Endothelial cell of umbilical vein (primary cell): ENCODE measurements around the gene FLT3LG. TPM values are rescaled to one million over a fixed set of nuclear protein-coding genes. Genes with fewer than 3 reads are reported as not detected.

Experiments
- BruUV-seq: library from RNA; stranded (reverse); fragments of 400-500 nt; replicated peaks from 2 replicates; lab custom pipeline; 2021; lab: Mats Ljungman, UMichigan
- CTCF ChIA-PET: fragments of 300-600, 350-600 bp; sonication (Branson Sonifier 250); formaldehyde crosslinking; loops from one replicate; lab custom pipeline; 2021; ENCODE audit warnings: antibody characterized with exemption, inconsistent platforms; lab: Charles Lee
- POLR2A ChIA-PET: fragments of 300-600, 350-600 bp; sonication (Branson Sonifier 250); formaldehyde crosslinking; loops from one replicate; lab custom pipeline; 2021; ENCODE audit warnings: antibody characterized with exemption, inconsistent platforms; lab: Charles Lee
- DNase-seq: peaks from one replicate; pipeline ENCODE4 v3.0.0-alpha.2; 2011; ENCODE audit warnings: low read depth, low spot score
- FAIRE-seq: peaks from 2 replicates; lab custom pipeline; 2011; peaks lifted over from hg19 to GRCh38; lab: Jason Lieb, UNC
- H2AFZ ChIP-seq: 2 replicates; pipeline ENCODE4 v1.6.0; 2012; ENCODE audit warnings: low read depth, low read length, control low read depth, inconsistent platforms
- H3K27ac ChIP-seq: 2 replicates; pipeline ENCODE4 v1.5.1; 2011; ENCODE audit warnings: low read depth, mild to moderate bottlenecking, control low read depth, low read length, moderate library complexity; ENCODE audit not compliant: insufficient read depth
- H3K27me3 ChIP-seq, 2 experiments: 2 replicates each; pipeline versions ENCODE4 v1.6.0 to v1.6.1; 2011; ENCODE audit warnings: low read length in 2 of 2, mixed read lengths in 1 of 2; ENCODE audit not compliant: control insufficient read depth in 2 of 2, insufficient read depth in 2 of 2
- H3K36me3 ChIP-seq, 2 experiments: 2 replicates in 1 of 2; 3 replicates in 1 of 2; pipeline ENCODE4 v1.5.1; 2011; ENCODE audit warnings: low read length in 2 of 2, mild to moderate bottlenecking in 1 of 2, moderate library complexity in 1 of 2; ENCODE audit not compliant: control insufficient read depth in 2 of 2, insufficient read depth in 2 of 2; ENCODE audit errors: extremely low read depth in 1 of 2
- H3K4me1 ChIP-seq: 3 replicates; pipeline ENCODE4 v1.5.1; 2011; ENCODE audit warnings: mild to moderate bottlenecking, low read length; ENCODE audit not compliant: control insufficient read depth, insufficient read depth; ENCODE audit errors: extremely low read depth
- H3K4me2 ChIP-seq: 2 replicates; pipeline ENCODE4 v1.6.1; 2011; ENCODE audit warnings: low read length, control low read depth, mixed read lengths; ENCODE audit not compliant: insufficient read depth
- H3K4me3 ChIP-seq, 3 experiments: fragments of 200-600 bp in 1 of 3; sonication (generic), shearing (Covaris generic) in 1 of 3; replicated peaks in 1 of 3; 2 replicates each; pipeline ENCODE4 v1.5.1; 2011 to 2016; ENCODE audit warnings: control low read depth in 3 of 3, low read length in 3 of 3, mild to moderate bottlenecking in 2 of 3, inconsistent platforms in 1 of 3, low read depth in 1 of 3, moderate library complexity in 1 of 3; ENCODE audit not compliant: insufficient read depth in 1 of 3
- H3K79me2 ChIP-seq: 2 replicates; pipeline ENCODE4 v1.6.0; 2012; ENCODE audit warnings: low read length, inconsistent platforms; ENCODE audit not compliant: control insufficient read depth, insufficient read depth
- H3K9ac ChIP-seq: replicated peaks from 2 replicates; pipeline ENCODE3; 2011; ENCODE audit warnings: low read length, control low read depth; ENCODE audit not compliant: insufficient read depth; ENCODE audit errors: extremely low read depth
- H3K9me1 ChIP-seq: replicated peaks from 3 replicates; pipeline ENCODE4 v1.6.0; 2011; ENCODE audit warnings: mild to moderate bottlenecking, low read length; ENCODE audit not compliant: control insufficient read depth, insufficient read depth; ENCODE audit errors: extremely low read depth
- H3K9me3 ChIP-seq: replicated peaks from 2 replicates; pipeline ENCODE4 v1.5.1; 2012; ENCODE audit warnings: low read length, inconsistent platforms; ENCODE audit not compliant: control insufficient read depth, insufficient read depth
- H4K20me1 ChIP-seq: replicated peaks from 2 replicates; pipeline ENCODE3; 2011; ENCODE audit warnings: mild to moderate bottlenecking, low read length; ENCODE audit not compliant: control insufficient read depth, insufficient read depth; ENCODE audit errors: extremely low read depth
- EZH2 ChIP-seq: IDR thresholded peaks from 2 replicates; pipeline ENCODE4 v1.6.1; 2012; ENCODE audit warnings: borderline replicate concordance, low read depth, mild to moderate bottlenecking, moderate library complexity, low read length, inconsistent platforms; ENCODE audit not compliant: severe bottlenecking
- FOS ChIP-seq: IDR thresholded peaks from 2 replicates; pipeline ENCODE4 v1.6.1; 2011; ENCODE audit warnings: mild to moderate bottlenecking, low read length, moderate library complexity, borderline replicate concordance; ENCODE audit not compliant: insufficient read depth
- GATA2 ChIP-seq: IDR thresholded peaks from 2 replicates; pipeline ENCODE4 v1.7.0; 2011; ENCODE audit warnings: low read depth, mild to moderate bottlenecking, moderate library complexity, mixed read lengths, low read length; ENCODE audit not compliant: insufficient read length, insufficient read depth
- JUN ChIP-seq: IDR thresholded peaks from 2 replicates; pipeline ENCODE4 v1.6.1; 2011; ENCODE audit warnings: borderline replicate concordance, low read depth; ENCODE audit not compliant: insufficient read length, insufficient read depth
- MYC ChIP-seq: IDR thresholded peaks from one replicate; pipeline ENCODE4 v1.6.1; 2011; ENCODE audit warnings: mild to moderate bottlenecking, low read depth, low read length
- POLR2A ChIP-seq: IDR thresholded peaks from 2 replicates; pipeline ENCODE4 v1.6.1; 2012; ENCODE audit warnings: low read depth, mild to moderate bottlenecking, control low read depth, low read length
- POLR2AphosphoS5 ChIP-seq: IDR thresholded peaks from 2 replicates; pipeline ENCODE4 v1.6.1; 2012; ENCODE audit warnings: low read depth, mild to moderate bottlenecking, control low read depth, low read length, moderate library complexity; ENCODE audit not compliant: insufficient read depth
- dilution Hi-C: fragments of 300-500 bp; cut with MboI; formaldehyde crosslinking; loops from one replicate; pipeline ENCODE4 v1.15.0; 2019; ENCODE audit warnings: low sequenced_read_pairs; ENCODE audit not compliant: extremely low pct_ligation_motif_present
- intact Hi-C: fragments of 100-400 bp; cut with micrococcal nuclease; formaldehyde crosslinking; loops from one replicate; pipeline ENCODE4 v1.10.0; 2022
- polyA plus RNA-seq, 4 experiments: library from polyadenylated mRNA; depleted of rRNA in 3 of 4; stranded (reverse) in 3 of 4; unstranded in 1 of 4; fragments of >200 nt; gene quantifications; 2 replicates each; pipeline versions ENCODE4 v1.2.1 to v1.2.3, GENCODE V29; 2011 to 2012; ENCODE audit warnings: missing spikeins in 1 of 4
- total RNA-seq: library from RNA; stranded (reverse); gene quantifications from 2 replicates; pipeline ENCODE4 v1.2.3, GENCODE V29; 2021
- TF ChIP-seq, protein P1 (sequence below): IDR thresholded peaks from 2 replicates; pipeline ENCODE4 v1.6.1; 2011; ENCODE audit not compliant: insufficient read depth, insufficient read length
- TF ChIP-seq, protein P2 (sequence below), 2 donors: IDR thresholded peaks; 1 replicate in 1 of 2; 2 replicates in 1 of 2; pipeline ENCODE4 v1.5.1; 2011; ENCODE audit warnings: low read length in 2 of 2, mild to moderate bottlenecking in 2 of 2, moderate library complexity in 2 of 2, control low read depth in 1 of 2, inconsistent platforms in 1 of 2, low read depth in 1 of 2; ENCODE audit not compliant: insufficient read depth in 1 of 2; ENCODE audit errors: extremely low read depth in 1 of 2

The FLT3LG gene
- total and polyA plus RNA-seq, 2 donors (not counting 3 experiments of a cell fraction or from before 2014, with no cell fraction given), result 5.0 to 5.7 TPM

DNA sequence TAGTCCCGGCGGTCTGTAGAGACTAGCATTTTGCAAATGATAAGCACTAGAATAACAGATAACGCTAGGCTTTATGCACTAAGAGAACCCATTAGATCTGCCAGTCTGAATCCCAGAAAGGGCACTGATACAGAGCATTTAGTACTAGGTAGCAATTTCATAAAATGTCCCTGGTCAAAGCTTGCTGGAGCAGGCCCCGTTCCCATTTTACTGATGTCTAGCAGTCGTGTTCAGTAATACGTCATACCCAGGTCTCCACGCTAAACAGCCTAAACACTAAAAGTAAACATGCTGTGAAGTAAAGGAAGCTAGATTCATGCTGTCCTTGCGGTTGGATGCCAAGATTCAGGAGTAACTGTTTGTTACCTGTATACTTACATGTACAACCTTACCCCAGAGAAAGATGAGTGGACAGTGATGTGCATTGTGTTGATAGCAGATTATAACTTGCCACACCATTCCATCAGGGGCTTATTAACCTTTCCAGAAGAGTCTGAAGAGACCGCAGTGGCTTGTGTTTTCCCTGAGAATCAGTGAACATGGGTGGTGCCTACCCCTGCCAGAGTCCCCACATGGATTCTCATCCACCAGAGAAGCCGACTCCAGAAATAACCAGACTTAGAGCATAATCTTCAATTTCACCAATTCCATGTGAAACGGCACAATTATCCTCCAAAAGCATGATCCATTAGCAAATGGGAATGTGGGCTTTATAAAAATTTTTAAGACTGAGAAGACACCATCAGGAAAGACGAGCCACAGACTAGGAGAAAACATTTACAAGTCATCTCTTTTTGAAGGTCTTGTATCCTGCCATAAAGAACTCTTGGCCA lies 18.8 kb downstream of the FLT3LG start:
- TF ChIP-seq POLR2A, result peak; percentile 92
- TF ChIP-seq, protein P1, sequence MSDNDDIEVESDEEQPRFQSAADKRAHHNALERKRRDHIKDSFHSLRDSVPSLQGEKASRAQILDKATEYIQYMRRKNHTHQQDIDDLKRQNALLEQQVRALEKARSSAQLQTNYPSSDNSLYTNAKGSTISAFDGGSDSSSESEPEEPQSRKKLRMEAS, result no peak
- TF ChIP-seq EZH2, result no peak
- no peak for TF ChIP-seq MYC
- TF ChIP-seq POLR2AphosphoS5, result peak; percentile 74
- no peak for TF ChIP-seq FOS
- TF ChIP-seq, protein P2, sequence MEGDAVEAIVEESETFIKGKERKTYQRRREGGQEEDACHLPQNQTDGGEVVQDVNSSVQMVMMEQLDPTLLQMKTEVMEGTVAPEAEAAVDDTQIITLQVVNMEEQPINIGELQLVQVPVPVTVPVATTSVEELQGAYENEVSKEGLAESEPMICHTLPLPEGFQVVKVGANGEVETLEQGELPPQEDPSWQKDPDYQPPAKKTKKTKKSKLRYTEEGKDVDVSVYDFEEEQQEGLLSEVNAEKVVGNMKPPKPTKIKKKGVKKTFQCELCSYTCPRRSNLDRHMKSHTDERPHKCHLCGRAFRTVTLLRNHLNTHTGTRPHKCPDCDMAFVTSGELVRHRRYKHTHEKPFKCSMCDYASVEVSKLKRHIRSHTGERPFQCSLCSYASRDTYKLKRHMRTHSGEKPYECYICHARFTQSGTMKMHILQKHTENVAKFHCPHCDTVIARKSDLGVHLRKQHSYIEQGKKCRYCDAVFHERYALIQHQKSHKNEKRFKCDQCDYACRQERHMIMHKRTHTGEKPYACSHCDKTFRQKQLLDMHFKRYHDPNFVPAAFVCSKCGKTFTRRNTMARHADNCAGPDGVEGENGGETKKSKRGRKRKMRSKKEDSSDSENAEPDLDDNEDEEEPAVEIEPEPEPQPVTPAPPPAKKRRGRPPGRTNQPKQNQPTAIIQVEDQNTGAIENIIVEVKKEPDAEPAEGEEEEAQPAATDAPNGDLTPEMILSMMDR (IDR thresholded peaks at IDR 0.05; ENCODE audit: extremely low read depth in 1 of 2, insufficient read depth in 1 of 2, low read depth in 1 of 2, low read length in 2 of 2), result no peak
- TF ChIP-seq GATA2, result no peak
- TF ChIP-seq JUN, result no peak
- intact Hi-C loops, result no loop called here
- peaks cover 31 to 39% of the 10 kb centered on the region in 2 experiments for H3K36me3 ChIP-seq
- ChIA-PET POLR2A (no interaction called here), CTCF (interaction anchor here (1.5 kb wide), 1 partner anchor 77 kb away, joined by 4 read pairs; no protein-coding TSS in a partner anchor)
- no peak overlapping the region for H3K27ac ChIP-seq
- no peak overlapping the region for H3K4me2 ChIP-seq
- no peaks in the 10 kb centered on the region for H3K9me1 ChIP-seq
- dilution Hi-C loops, result no loop called here
- H4K20me1 ChIP-seq, result peaks cover 5% of the 10 kb centered on the region
- H3K4me3 ChIP-seq, result no peak overlapping the region
- H2AFZ ChIP-seq, result no peak overlapping the region
- FAIRE-seq, result peak; percentile 65
- H3K27me3 ChIP-seq, result no peaks in the 10 kb centered on the region
- no TSS peak for BruUV-seq
- peak; percentile 28 for DNase-seq
- no peak overlapping the region for H3K9ac ChIP-seq
- H3K4me1 ChIP-seq, result peaks cover 18% of the 10 kb centered on the region
- peaks cover 51% of the 10 kb centered on the region for H3K79me2 ChIP-seq
- H3K9me3 ChIP-seq, result no peaks in the 10 kb centered on the region
